ENCODE data around the gene CLHC1. TPM values are rescaled to one million over a fixed set of nuclear protein-coding genes. Genes with fewer than 3 reads are reported as not detected.

CLHC1 gene
- polyA plus RNA-seq, 12 donors, result 7.0 to 17.3 (median 13.8) TPM; not detected in 2

DNA sequence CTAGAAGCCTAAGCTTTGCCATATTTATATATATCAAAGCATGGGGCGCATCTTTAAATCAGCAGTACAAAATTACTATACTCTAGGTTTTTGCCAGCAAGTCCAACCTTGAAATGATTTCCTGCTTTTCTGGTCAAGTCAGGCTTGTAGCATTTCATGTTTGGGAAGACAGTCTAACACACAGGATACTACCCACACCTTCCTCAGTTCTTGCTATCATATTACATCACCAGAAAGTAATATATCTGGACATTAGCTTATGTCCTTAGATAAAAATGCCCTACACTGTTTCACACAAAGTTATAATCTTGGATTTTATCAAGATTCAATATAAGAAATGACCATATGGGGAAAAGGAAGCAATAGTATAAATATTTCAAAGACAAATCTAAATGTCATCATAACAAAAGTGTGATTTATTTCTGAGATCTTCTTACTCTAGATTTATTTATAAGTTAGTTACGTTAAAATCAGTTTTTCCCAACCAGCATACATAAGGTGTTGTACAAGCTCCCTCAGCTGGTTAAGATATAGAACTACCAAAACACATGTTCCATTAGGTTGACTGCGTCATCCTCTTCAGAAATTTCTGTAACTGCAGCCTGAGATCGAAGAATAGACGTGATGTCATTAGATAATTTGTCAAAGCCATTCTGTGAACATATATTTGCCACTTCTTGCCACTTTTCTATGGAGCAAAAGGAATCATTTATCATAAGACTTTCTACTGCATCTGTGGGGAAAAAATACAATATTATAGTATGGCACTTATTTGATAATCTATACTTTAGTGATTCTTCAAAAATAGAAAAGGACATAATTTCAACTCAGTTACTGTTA lies 56.6 kb downstream of the CLHC1 start:
- DNase-seq, result no peak

- DNase-seq, result no peak
Observed at GRCh38 chr2:55173438-55174054, 58.5 kb downstream of the CLHC1 start.

GRCh38 chr2:55169915-55170314 lies 62.2 kb downstream of the CLHC1 start:
- no peak for DNase-seq

DNA sequence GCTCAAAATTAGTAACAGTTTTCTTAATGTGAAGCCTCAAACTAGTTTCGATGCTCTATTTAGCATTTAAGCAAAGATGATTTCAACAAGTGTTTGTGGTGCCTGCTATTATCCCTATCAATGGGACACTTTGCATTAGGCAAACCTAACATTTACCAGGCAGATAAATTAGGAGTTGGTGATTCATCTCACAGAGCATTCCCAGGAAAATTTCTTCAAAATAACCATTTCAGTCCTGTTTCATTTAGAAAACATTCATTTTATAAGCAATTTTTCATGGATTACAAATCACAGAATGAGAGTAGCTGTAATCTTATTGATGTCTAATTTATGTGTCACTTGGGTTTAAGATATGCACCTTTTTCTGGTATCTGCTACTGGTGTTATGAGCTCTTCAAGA lies 62.7 kb downstream of the CLHC1 start:
- DNase-seq, result no peak

DNA sequence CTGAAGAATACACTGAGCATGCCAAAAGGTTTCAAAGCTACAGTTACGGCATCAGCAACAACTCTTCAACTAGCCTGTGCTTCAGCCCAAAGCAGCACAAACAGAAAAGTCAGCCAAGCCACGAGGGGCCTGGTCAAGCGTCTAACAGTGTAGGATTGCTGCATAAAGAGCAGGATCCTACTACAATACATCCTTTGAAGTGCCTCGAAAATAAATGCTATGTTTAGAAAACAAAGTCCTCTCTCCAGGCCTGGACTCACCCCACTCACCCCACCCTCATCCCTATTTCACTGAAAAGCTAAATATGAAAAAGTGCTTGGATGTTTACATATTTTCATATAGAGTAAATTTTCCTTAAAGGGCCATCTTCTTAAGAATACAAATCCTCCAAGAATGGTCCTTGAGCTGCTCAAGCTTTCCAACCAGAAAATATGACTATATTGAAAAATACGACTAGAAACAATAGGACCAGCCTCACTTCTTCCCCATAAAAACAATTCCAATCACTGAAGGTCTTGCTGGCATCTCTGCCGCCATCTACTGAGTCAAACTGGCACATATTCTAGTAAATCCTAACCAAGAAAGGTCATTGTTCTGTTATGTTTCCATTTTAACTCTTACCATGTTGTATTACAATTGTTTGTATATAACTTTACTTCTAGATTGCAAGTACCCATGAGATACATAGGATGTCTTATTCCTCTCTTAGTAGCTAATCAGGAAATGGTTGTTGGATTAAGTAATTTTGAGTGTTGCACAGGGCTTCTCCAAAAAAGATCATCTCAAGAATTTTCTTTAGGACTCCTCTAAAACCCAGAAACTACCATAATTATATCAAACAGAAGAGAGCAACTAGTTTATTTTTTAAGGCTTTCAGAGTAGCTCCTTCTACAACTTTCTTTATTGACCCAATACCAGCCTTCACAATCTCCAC lies 63.6 kb downstream of the CLHC1 start:
- peak; percentile 68 for DNase-seq

GRCh38 chr2:55165626-55166025 lies 66.5 kb downstream of the CLHC1 start:
- DNase-seq, result no peak

DNA sequence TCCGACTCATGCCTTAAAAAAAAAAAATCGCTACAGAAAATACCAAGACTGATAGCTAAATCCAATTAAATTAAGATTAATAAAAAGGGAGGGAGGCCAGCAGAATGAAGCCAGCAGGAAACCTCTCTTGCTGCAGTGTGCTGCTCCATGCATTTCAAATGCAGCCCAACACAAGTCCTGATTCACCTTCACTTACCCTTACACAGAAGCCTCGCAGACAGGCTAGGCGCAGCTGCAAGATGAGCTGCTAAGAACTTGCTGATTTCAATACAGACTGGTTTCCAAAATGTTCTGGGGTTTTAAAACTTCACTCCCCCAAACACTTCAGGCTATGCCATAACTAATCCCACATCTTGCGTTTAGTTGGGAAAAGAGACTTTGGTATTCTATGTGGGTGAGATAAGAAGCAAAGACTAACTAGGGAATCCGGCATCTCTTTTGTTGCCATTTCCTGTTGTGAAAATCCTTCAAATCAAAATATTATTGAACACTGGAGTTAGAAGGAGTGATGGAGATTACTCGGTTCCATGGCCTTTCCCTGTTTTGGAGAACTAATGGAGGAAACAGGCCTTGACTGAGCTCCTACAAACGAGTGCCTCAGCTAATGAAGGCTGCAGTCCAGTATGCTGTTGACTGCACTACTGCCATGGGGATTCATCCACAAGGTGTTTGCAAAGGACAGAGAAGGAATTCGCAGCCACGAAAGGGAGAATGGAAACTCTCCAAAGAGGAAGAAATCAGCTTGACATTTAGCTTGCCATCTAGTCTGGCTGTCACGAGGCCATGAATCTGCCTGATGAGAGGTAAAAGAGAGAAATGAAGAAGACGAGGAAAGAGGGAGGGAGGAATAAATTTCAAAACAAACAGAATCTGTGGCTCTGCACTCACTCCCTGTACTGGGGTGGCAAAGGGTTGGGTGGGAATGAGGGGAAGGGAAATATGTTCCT lies 67.3 kb downstream of the CLHC1 start:
- no peak for DNase-seq

- no peak for DNase-seq
Observed at GRCh38 chr2:55163941-55164390, 68.1 kb downstream of the CLHC1 start.

DNA sequence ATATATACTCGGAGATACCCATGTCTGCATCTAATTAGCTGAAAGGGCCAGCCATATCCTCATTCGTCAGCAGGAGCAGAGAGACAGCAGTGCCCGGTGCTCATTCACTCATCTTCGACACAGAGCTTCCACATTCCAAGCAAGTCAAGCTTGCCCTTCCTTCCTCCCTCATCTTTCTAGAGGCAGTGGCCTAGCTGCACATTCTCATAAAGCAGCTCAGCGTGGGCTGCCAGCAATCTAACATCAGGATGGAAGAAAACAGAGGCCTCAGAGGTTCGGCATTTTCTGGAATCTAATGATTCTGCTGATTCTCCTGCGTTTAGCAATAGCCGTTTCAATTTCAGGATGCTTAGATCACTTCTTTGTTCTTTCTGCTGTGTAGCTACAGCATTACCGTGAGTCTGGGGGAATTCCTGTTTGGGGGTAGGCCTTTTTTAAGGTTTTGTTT lies 68.8 kb downstream of the CLHC1 start:
- no peak for DNase-seq

- DNase-seq, result no peak
Observed at GRCh38 chr2:55162284-55163006, 69.6 kb downstream of the CLHC1 start.

GRCh38 chr2:55161295-55162210 lies 70.5 kb downstream of the CLHC1 start:
- DNase-seq, result no peak

DNA sequence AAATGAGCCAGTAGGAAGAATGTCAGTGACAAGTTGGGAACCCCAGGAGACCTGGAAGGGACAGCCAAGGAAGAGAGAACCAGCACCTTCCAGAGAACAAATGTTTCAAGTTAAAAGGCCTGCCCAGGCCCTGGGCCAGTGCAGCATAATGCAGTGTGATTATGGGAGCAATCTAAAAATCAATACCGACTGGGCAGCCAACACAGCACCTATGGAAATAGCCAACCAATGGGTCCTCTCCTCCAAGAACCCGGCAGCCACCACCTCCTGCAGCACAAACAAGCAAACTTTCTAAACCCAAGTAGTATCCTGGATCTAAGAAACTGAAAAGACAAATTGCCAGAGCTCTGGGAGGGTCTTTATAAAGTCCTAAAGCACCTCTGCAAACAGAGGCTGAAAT lies 71.7 kb downstream of the CLHC1 start:
- no peak for DNase-seq

- no peak for DNase-seq
Observed at GRCh38 chr2:55159752-55160151, 72.3 kb downstream of the CLHC1 start.

DNA sequence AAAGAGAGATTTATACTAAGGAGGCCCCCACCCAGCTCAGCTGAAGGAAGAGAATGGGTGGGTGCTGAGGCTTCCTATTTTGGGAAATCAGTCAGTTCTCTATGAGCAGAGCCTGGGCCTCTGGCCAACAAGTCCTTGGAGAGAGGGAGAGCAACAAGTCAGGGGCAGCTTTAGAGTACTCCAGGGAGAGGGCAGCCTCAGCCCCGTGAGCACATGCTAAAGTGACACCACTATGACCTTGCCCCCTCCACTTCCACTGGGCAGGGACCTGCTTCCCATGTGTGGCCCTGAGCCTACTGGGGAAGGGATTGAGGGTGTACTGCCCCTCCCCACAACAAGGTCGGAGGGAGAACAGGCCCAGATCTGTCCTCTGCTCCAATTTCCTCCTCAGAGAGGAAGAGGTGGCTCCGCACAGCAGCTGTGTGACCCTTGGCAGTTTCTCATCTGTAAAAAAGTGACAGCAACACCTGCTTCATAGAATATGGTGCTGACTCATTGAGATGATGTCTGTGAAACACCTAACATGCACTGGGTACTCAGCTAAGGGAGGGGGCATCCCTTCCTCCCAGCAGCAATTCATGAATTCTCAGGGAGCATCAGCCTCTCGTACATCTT lies 72.9 kb downstream of the CLHC1 start:
- no peak for DNase-seq

DNA sequence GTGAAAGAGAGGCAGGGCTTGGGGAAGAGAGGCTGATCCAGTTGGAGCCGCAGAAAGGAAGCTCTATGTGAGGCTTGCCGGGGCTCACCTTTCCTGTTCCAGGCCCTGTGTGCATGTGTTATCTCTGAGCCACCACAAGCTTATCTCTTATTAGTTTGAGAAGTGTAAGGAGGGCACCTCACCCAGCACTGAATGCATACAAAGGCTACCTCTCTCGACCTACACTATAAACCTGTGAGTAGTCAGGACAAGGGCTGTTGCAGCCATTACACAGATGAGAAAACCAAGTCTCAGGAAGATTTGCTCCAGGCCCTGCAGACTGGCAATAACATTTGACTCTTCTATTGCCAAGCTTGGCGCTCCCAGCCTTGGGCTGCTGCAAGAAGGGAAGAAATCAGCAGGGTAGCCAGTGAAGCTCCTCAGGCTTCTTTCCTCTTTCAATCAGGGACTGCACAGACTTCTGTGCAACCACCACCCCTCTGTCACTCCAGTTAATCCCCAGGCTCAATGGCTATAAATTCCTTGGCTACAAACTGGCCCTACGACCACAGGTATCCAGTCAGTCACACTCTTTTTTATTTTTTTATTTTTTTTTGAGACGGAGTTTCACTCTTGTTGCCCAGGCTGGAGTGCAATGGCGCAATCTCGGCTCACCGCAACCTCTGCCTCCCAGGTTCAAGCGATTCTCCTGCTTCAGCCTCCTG lies 73.8 kb downstream of the CLHC1 start:
- DNase-seq, result no peak

- DNase-seq, result no peak
Observed at GRCh38 chr2:55157474-55157884, 74.6 kb downstream of the CLHC1 start.

- DNase-seq, result no peak
Observed at GRCh38 chr2:55156984-55157383, 75.1 kb downstream of the CLHC1 start.

- no peak for DNase-seq
Observed at GRCh38 chr2:55156326-55156725, 75.8 kb downstream of the CLHC1 start.

Data from muscle of arm (tissue), 12 donors.